Adipocyte (in vitro differentiated cells): ENCODE data around the gene INPP5B.
"Not testable (repeated sequence)": the region's sequence is repeated elsewhere in the genome, so short reads cannot be mapped to it uniquely, and the experiment has no call there.

Experiments used
- DNase-seq: peaks from one replicate; pipeline ENCODE4 v3.0.0-alpha.2; 2015; ENCODE audit warnings: low read depth
- H3K27me3 ChIP-seq: replicated peaks from 2 replicates; pipeline ENCODE4 v1.7.0; 2013; ENCODE audit warnings: mild to moderate bottlenecking, low read length, moderate library complexity; ENCODE audit not compliant: control insufficient read depth, insufficient read depth
- H3K36me3 ChIP-seq: 2 replicates; pipeline ENCODE4 v1.7.0; 2013; ENCODE audit warnings: low read length, mild to moderate bottlenecking, moderate library complexity; ENCODE audit not compliant: control insufficient read depth, insufficient read depth, severe bottlenecking
- H3K4me1 ChIP-seq: 2 replicates; pipeline ENCODE4 v1.7.0; 2013; ENCODE audit warnings: mild to moderate bottlenecking, low read length, moderate library complexity; ENCODE audit not compliant: control insufficient read depth, insufficient read depth
- H3K4me3 ChIP-seq: 2 replicates; pipeline ENCODE4 v1.7.0; 2013; ENCODE audit warnings: mild to moderate bottlenecking, low read length, moderate library complexity
- H3K9ac ChIP-seq: 2 replicates; pipeline ENCODE4 v1.7.0; 2013; ENCODE audit warnings: mild to moderate bottlenecking, low read length, moderate library complexity
- H3K9me3 ChIP-seq: 2 replicates; pipeline ENCODE4 v1.7.0; 2013; ENCODE audit warnings: mild to moderate bottlenecking, low read length, moderate library complexity; ENCODE audit not compliant: control insufficient read depth

Gene INPP5B

GRCh38 chr1:37964106-37964505 is 17.3 kb upstream of the INPP5B start:
- H3K4me1 ChIP-seq, H3K9ac ChIP-seq, DNase-seq, H3K27me3 ChIP-seq, H3K9me3 ChIP-seq, H3K4me3 ChIP-seq: not testable (repeated sequence)
- H3K36me3 ChIP-seq, result peaks cover 71% of the 10 kb centered on the region

GRCh38 chr1:37958690-37959089 is 11.8 kb upstream of the INPP5B start:
- H3K27me3 ChIP-seq, result no peaks in the 10 kb centered on the region
- peaks cover 3% of the 10 kb centered on the region for H3K4me1 ChIP-seq
- H3K9me3 ChIP-seq, result no peaks in the 10 kb centered on the region
- peaks cover 61% of the 10 kb centered on the region for H3K36me3 ChIP-seq
- peak; percentile 63 for DNase-seq
- no peak overlapping the region for H3K4me3 ChIP-seq
- no peak overlapping the region for H3K9ac ChIP-seq

GRCh38 chr1:37955685-37956084 is 8.8 kb upstream of the INPP5B start:
- Histone ChIP-seq H3K9ac (no peak overlapping the region), H3K27me3 (no peaks in the 10 kb centered on the region), H3K9me3 (no peaks in the 10 kb centered on the region), H3K36me3 (peaks cover 48% of the 10 kb centered on the region), H3K4me3 (no peak overlapping the region), H3K4me1 (peaks cover 3% of the 10 kb centered on the region)
- no peak for DNase-seq

GRCh38 chr1:37954316-37954971 is 7.6 kb upstream of the INPP5B start:
- Histone ChIP-seq H3K9ac (no peak overlapping the region), H3K4me3 (no peak overlapping the region), H3K9me3 (no peaks in the 10 kb centered on the region), H3K4me1 (peaks cover 3% of the 10 kb centered on the region), H3K36me3 (peaks cover 38% of the 10 kb centered on the region), H3K27me3 (no peaks in the 10 kb centered on the region)
- no peak for DNase-seq

GRCh38 chr1:37952738-37953137 is 5.9 kb upstream of the INPP5B start:
- Histone ChIP-seq H3K9me3 (no peaks in the 10 kb centered on the region), H3K9ac (no peak overlapping the region), H3K4me3 (no peak overlapping the region), H3K36me3 (peaks cover 22% of the 10 kb centered on the region), H3K4me1 (no peaks in the 10 kb centered on the region), H3K27me3 (no peaks in the 10 kb centered on the region)
- no peak for DNase-seq

GRCh38 chr1:37951783-37952624 is 5.2 kb upstream of the INPP5B start:
- H3K9me3 ChIP-seq, result no peaks in the 10 kb centered on the region
- H3K27me3 ChIP-seq, result no peaks in the 10 kb centered on the region
- no peak overlapping the region for H3K4me3 ChIP-seq
- DNase-seq, result no peak
- H3K4me1 ChIP-seq, result peaks cover 3% of the 10 kb centered on the region
- H3K36me3 ChIP-seq, result peaks cover 15% of the 10 kb centered on the region
- H3K9ac ChIP-seq, result no peak overlapping the region

GRCh38 chr1:37951041-37951782 is 4.4 kb upstream of the INPP5B start:
- H3K9me3 ChIP-seq, result no peaks in the 10 kb centered on the region
- peaks cover 7% of the 10 kb centered on the region for H3K36me3 ChIP-seq
- H3K4me1 ChIP-seq, result peaks cover 3% of the 10 kb centered on the region
- no peak for DNase-seq
- H3K27me3 ChIP-seq, result no peaks in the 10 kb centered on the region
- no peak overlapping the region for H3K4me3 ChIP-seq
- no peak overlapping the region for H3K9ac ChIP-seq

GRCh38 chr1:37949524-37950152 is 2.8 kb upstream of the INPP5B start:
- no peaks in the 10 kb centered on the region for H3K9me3 ChIP-seq
- H3K27me3 ChIP-seq, result no peaks in the 10 kb centered on the region
- peaks cover 12% of the 10 kb centered on the region for H3K4me1 ChIP-seq
- no peak for DNase-seq
- H3K36me3 ChIP-seq, result peaks cover 7% of the 10 kb centered on the region
- H3K4me3 ChIP-seq, result no peak overlapping the region
- no peak overlapping the region for H3K9ac ChIP-seq

GRCh38 chr1:37948841-37949240 is 2.0 kb upstream of the INPP5B start:
- no peak for DNase-seq
- Histone ChIP-seq H3K4me3 (no peak overlapping the region), H3K4me1 (peaks cover 12% of the 10 kb centered on the region), H3K27me3 (no peaks in the 10 kb centered on the region), H3K9me3 (no peaks in the 10 kb centered on the region), H3K9ac (no peak overlapping the region), H3K36me3 (peaks cover 11% of the 10 kb centered on the region)

- no peaks in the 10 kb centered on the region for H3K27me3 ChIP-seq
Observed at GRCh38 chr1:37948166-37948565, 1.3 kb upstream of the INPP5B start.

GRCh38 chr1:37947364-37947763 is 511 bp upstream of the INPP5B start:
- Histone ChIP-seq H3K4me3 (peak overlapping the region; percentile 87), H3K36me3 (peaks cover 22% of the 10 kb centered on the region)

More at GRCh38 chr1:37948166-37948565, 1.3 kb upstream of the INPP5B start:
- Histone ChIP-seq H3K4me1 (peaks cover 12% of the 10 kb centered on the region), H3K4me3 (no peak overlapping the region), H3K36me3 (peaks cover 18% of the 10 kb centered on the region), H3K9me3 (no peaks in the 10 kb centered on the region), H3K9ac (no peak overlapping the region)
- DNase-seq, result no peak

More at GRCh38 chr1:37947364-37947763, 511 bp upstream of the INPP5B start:
- Histone ChIP-seq H3K9ac (peak overlapping the region; percentile 94), H3K27me3 (no peaks in the 10 kb centered on the region), H3K4me1 (peaks cover 12% of the 10 kb centered on the region), H3K9me3 (no peaks in the 10 kb centered on the region)
- no peak for DNase-seq
